Mucosa of rectum (tissue), 2 donors: ENCODE results near the gene RARB.
A peak's percentile ranks its signal among the peaks of the same experiment; 100 is the strongest.

ENCODE experiments used
- H3K27ac ChIP-seq, 2 donors: one replicate each; pipeline ENCODE4 v1.7.0; 2013; ENCODE audit warnings: inconsistent platforms in 2 of 2, low read depth in 2 of 2, low read length in 2 of 2
- H3K27me3 ChIP-seq, 2 donors: one replicate each; pipeline ENCODE4 v1.7.0; 2013; ENCODE audit warnings: low read length in 2 of 2; ENCODE audit not compliant: control insufficient read depth in 2 of 2, insufficient read depth in 2 of 2
- H3K36me3 ChIP-seq, 2 donors: one replicate each; pipeline ENCODE4 v1.7.0; 2013; ENCODE audit warnings: low read length in 2 of 2; ENCODE audit not compliant: control insufficient read depth in 2 of 2, insufficient read depth in 2 of 2
- H3K4me1 ChIP-seq, 2 donors: one replicate each; pipeline ENCODE4 v1.7.0; 2013; ENCODE audit warnings: low read length in 2 of 2, mild to moderate bottlenecking in 1 of 2; ENCODE audit not compliant: control insufficient read depth in 2 of 2, insufficient read depth in 2 of 2
- H3K4me3 ChIP-seq, 2 donors: one replicate each; pipeline ENCODE4 v1.7.0; 2013; ENCODE audit warnings: low read length in 2 of 2
- H3K9ac ChIP-seq, 2 donors: one replicate each; pipeline ENCODE4 v1.7.0; 2013; ENCODE audit warnings: low read length in 2 of 2, low read depth in 1 of 2, mild to moderate bottlenecking in 1 of 2
- H3K9me3 ChIP-seq, 2 donors: one replicate each; pipeline ENCODE4 v1.7.0; 2013; ENCODE audit warnings: low read length in 2 of 2; ENCODE audit not compliant: control insufficient read depth in 2 of 2
- donor health status: healthy.
- donor health status: Normal muscosa, but diverticular disease.

The RARB gene

GRCh38 chr3:25468866-25469319 lies 40.8 kb downstream of the RARB start:
- Histone ChIP-seq H3K4me3 (no peak overlapping the region), H3K27ac (peak overlapping the region in 1 of 2 donors; percentile 30)

DNA sequence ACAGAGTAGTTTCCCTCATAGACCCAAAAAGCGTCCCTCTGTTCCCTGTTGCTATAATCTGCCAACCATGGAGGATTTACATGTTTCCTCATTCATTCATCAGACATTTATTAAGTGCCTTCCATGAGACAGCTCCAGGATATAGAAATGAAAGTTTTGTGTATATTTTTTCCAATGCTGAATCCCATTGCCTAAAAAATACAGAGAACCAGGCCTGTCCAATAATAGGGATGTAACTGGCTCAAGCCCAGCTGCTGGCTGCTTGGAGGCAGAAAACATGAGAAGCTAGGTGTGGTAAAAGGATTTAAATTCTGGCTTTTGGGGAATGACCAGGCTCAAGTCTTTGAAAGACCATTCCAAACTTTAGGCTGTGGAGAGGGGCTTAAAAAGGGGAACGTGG lies 41.5 kb downstream of the RARB start:
- no peaks in the 10 kb centered on the region for H3K9me3 ChIP-seq
- no peaks in the 10 kb centered on the region for H3K36me3 ChIP-seq
- H3K9ac ChIP-seq, result no peak overlapping the region
- H3K27me3 ChIP-seq, result no peaks in the 10 kb centered on the region
- H3K27ac ChIP-seq, result no peak overlapping the region
- peaks cover 0 to 3% of the 10 kb centered on the region in 2 donors for H3K4me1 ChIP-seq
- no peak overlapping the region for H3K4me3 ChIP-seq

More at GRCh38 chr3:25468866-25469319, 40.8 kb downstream of the RARB start:
- H3K9ac ChIP-seq, result no peak overlapping the region
- no peaks in the 10 kb centered on the region for H3K9me3 ChIP-seq
- no peaks in the 10 kb centered on the region for H3K27me3 ChIP-seq
- peaks cover 0 to 3% of the 10 kb centered on the region in 2 donors for H3K4me1 ChIP-seq
- H3K36me3 ChIP-seq, result no peaks in the 10 kb centered on the region

DNA sequence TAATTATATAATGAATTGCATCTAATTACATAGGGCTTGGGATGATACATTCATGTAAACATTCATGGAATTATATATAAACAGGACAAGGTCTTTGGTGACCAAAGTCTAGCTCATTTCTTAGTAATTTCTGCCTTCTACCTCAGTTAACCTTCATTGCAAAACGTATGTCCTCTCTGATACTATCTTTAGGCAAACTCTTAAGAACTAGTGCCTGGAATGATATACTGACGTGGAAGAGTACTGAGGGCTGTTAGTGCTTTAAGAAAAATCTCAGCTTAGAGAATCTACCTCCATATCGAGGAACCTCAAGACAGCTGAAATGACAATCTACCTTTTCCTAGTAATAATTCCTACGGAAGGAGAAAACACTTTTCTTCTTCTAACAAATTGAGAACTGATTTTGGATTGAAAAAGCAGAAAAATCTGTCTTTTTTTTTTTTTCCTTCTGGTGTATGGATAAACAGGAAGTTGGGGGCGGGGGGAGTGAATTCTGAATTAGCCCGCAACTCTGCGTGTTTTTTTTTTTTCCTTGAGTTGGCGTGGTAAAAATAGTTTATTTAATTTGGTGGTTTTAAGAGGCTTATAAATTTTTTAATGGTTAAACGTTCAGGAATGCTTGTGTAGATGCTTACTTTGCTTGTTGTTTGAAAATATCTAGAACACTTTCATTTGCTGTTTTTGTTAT lies 43.2 kb downstream of the RARB start:
- Histone ChIP-seq H3K4me1 (peaks cover 0 to 3% of the 10 kb centered on the region in 2 donors), H3K4me3 (no peak overlapping the region), H3K9ac (no peak overlapping the region), H3K36me3 (no peaks in the 10 kb centered on the region), H3K9me3 (no peaks in the 10 kb centered on the region), H3K27me3 (no peaks in the 10 kb centered on the region), H3K27ac (no peak overlapping the region)

GRCh38 chr3:25472153-25472552 lies 44.1 kb downstream of the RARB start:
- H3K36me3 ChIP-seq, result no peaks in the 10 kb centered on the region
- no peak overlapping the region for H3K4me3 ChIP-seq
- H3K27ac ChIP-seq, result no peak overlapping the region
- H3K9me3 ChIP-seq, result no peaks in the 10 kb centered on the region
- no peaks in the 10 kb centered on the region for H3K27me3 ChIP-seq
- no peak overlapping the region for H3K9ac ChIP-seq
- H3K4me1 ChIP-seq, result peaks cover 0 to 3% of the 10 kb centered on the region in 2 donors

GRCh38 chr3:25472731-25473130 lies 44.7 kb downstream of the RARB start:
- Histone ChIP-seq H3K4me3 (no peak overlapping the region), H3K36me3 (no peaks in the 10 kb centered on the region), H3K27ac (no peak overlapping the region), H3K4me1 (peaks cover 0 to 3% of the 10 kb centered on the region in 2 donors), H3K27me3 (no peaks in the 10 kb centered on the region), H3K9ac (no peak overlapping the region), H3K9me3 (no peaks in the 10 kb centered on the region)

GRCh38 chr3:25473246-25473645 lies 45.2 kb downstream of the RARB start:
- Histone ChIP-seq H3K27ac (no peak overlapping the region), H3K4me3 (no peak overlapping the region), H3K4me1 (peaks cover 0 to 3% of the 10 kb centered on the region in 2 donors), H3K9ac (no peak overlapping the region), H3K36me3 (no peaks in the 10 kb centered on the region), H3K27me3 (no peaks in the 10 kb centered on the region), H3K9me3 (no peaks in the 10 kb centered on the region)

DNA sequence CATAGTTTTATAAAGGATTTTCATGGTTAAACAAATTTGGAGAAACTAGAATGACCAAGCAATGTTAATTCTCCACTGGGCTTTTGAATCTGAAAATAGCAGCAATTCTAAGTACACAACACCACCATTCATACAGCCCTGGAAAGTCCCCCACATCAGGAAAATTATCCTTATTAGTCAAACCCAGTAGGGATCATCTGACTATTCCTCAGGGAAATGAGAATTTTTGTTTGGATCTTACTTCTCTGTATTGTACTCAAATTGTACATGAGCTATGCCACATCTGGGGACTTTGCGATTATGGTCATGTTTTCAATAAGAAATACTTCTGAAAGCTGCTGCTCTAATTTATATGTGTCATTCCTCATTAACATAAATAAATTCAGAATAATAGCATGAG lies 46.0 kb downstream of the RARB start:
- no peaks in the 10 kb centered on the region for H3K27me3 ChIP-seq
- H3K27ac ChIP-seq, result no peak overlapping the region
- H3K4me1 ChIP-seq, result peaks cover 0 to 3% of the 10 kb centered on the region in 2 donors
- no peak overlapping the region for H3K4me3 ChIP-seq
- H3K9ac ChIP-seq, result no peak overlapping the region
- H3K9me3 ChIP-seq, result no peaks in the 10 kb centered on the region
- H3K36me3 ChIP-seq, result no peaks in the 10 kb centered on the region

GRCh38 chr3:25476639-25477038 lies 48.6 kb downstream of the RARB start:
- no peak overlapping the region for H3K4me3 ChIP-seq
- H3K9me3 ChIP-seq, result no peaks in the 10 kb centered on the region
- no peaks in the 10 kb centered on the region for H3K4me1 ChIP-seq
- no peak overlapping the region for H3K9ac ChIP-seq
- H3K27me3 ChIP-seq, result no peaks in the 10 kb centered on the region
- H3K36me3 ChIP-seq, result no peaks in the 10 kb centered on the region
- H3K27ac ChIP-seq, result no peak overlapping the region

DNA sequence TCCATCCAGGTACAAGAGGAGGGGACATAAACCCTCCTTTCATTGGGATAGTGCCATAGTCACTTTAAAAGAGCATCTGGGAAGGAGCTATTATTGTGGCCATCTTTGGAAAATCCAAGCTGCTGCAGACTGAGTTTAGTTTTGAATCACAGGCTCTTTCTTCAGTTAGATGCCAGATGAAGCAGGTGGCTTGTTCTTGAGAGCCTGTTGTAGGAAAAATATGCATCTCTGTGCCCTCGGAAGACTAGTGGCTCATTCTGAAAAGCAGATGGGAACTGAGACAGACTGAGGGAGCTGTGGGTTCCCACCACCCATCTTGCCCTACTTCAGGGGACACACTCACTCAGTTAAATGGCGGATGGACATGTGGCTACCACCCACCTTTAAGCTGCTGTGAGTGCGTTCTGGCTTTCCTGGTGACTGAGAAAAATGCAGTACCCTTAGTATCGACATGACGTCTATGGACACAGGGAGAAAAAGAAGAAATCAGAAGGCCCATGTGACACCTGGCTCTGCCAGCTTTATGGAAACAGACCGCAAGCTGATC lies 50.2 kb downstream of the RARB start:
- H3K9ac ChIP-seq, result no peak overlapping the region
- H3K36me3 ChIP-seq, result no peaks in the 10 kb centered on the region

GRCh38 chr3:25478964-25479726 lies 51.1 kb downstream of the RARB start:
- no peak overlapping the region for H3K27ac ChIP-seq
- H3K36me3 ChIP-seq, result no peaks in the 10 kb centered on the region
- H3K27me3 ChIP-seq, result no peaks in the 10 kb centered on the region
- no peak overlapping the region for H3K4me3 ChIP-seq
- H3K9me3 ChIP-seq, result no peaks in the 10 kb centered on the region
- H3K9ac ChIP-seq, result no peak overlapping the region
- H3K4me1 ChIP-seq, result no peaks in the 10 kb centered on the region

More for the DNA sequence above, 50.2 kb downstream of the RARB start:
- no peak overlapping the region for H3K27ac ChIP-seq
- H3K4me1 ChIP-seq, result no peaks in the 10 kb centered on the region
- H3K27me3 ChIP-seq, result no peaks in the 10 kb centered on the region
- H3K4me3 ChIP-seq, result no peak overlapping the region
- H3K9me3 ChIP-seq, result no peaks in the 10 kb centered on the region
